Measurements from ENCODE around the gene FADS2.
A peak's percentile ranks its signal among the peaks of the same experiment; 100 is the strongest.

GRCh38 chr11:61890529-61891330 is 62.6 kb downstream of the FADS2 start:
- TF ChIP-seq CTCF (IDR thresholded peaks at IDR 0.05; ENCODE audit: poor library complexity, severe bottlenecking) (peak; percentile 53), POLR2AphosphoS5 (IDR thresholded peaks at IDR 0.05) (no peak), REST (IDR thresholded peaks at IDR 0.05; ENCODE audit: borderline replicate concordance) (no peak), EZH2 (IDR thresholded peaks at IDR 0.05; ENCODE audit: borderline replicate concordance, insufficient read depth, low read length, poor library complexity, severe bottlenecking) (no peak)
